MV-4-11 (cell line): Measurements from ENCODE around the gene MKNK1.

Experiments used
- DNase-seq: peaks from one replicate; lab custom pipeline; 2025; lab: John Stamatoyannopoulos, UW

MKNK1 gene

GRCh38 chr1:46539972-46540371, 64.1 kb downstream of the MKNK1 start:
- no peak for DNase-seq

- no peak for DNase-seq
Measured at GRCh38 chr1:46538147-46538546, 65.9 kb downstream of the MKNK1 start.

DNA sequence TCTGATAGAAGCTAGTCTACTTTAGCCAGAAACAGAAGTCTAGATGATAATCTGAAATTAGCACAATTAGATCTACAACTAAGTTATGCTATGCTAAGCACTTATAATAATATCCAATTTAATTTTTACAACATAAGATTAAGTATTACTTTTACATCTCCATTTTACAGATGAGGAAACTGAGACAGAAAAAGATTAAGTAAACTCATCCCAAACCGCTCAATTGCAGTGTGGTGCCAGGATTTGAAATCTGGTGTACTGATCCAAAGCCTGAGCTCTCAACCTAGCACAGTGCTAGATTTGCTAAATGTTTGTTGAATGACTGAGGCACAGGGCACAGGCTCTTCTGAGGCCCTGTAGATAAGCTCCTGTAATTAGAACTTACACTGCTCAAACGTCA, 66.4 kb downstream of the MKNK1 start:
- DNase-seq: no peak

DNA sequence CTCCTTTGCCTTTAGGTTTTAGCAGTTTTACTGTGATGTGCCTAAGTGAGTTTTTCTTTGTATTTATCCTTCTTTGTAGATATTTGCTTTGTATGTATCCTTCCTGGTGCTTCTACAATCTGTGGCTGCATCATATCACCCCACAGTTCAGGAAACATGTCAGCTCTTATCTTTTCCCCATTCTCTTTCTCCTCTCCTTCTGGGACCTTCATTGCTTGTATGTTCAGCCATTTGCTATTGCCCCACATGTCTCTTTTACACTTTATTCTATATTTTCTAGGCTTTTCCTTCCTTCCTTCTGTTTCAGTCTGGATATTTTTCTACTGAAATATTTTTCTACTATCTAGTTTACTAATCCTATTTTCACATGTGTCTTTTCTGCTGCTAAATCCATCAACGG, 67.5 kb downstream of the MKNK1 start:
- no peak for DNase-seq

DNA sequence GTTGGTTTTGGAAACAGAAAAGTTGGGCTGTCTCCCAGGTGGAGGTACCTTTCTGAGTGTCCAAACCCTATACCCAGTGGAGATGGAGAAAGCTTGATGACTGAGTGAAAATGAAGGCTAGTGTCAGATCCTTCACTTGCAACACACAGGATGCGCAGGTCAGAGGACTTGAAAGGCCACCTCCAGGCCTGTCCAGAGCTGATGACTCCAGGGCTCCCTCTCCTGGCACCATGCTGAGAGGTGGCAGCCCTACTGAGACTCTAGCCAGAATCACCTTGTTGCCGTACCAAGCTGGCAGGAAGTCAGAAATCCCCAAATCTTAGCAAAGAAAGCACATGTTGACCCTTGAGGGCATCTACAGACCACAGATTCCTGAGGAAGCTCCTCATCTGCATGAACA, 69.0 kb downstream of the MKNK1 start:
- peak; percentile 45 for DNase-seq

DNA sequence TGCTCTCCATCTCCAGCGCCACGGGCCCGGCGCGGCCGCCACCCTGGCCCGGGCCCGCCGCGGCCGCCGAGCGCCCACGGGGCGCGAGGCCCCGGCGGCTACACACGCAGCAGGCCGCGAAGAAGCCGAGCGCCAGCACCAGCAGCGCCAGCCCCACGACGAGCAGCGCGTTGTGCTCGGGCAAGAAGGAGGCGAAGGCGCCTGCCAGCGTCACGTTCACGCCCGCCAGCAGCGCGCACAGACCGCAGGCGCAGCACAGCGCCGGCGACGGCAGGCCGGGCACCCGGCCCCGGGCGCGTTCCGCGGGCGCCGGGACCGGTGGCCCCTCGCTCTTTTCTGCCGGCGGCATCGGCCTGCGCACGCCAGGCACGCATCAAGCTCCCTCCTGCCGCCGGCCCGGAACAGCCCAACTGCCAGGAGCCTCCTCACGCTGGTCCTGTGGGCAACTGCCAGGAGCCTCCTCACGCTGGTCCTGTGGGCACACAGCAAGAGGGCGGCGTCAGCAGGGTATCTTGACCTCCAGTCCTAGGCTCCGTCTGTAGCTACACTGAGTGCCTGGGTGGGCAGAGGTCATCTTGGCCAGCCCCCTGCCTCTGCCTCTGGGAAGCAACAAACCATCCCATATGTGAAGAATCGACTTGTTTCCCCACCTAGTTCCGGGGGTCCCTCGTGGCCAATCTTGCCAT, 70.7 kb downstream of the MKNK1 start:
- no peak for DNase-seq

- peak; percentile 21 for DNase-seq
Measured at GRCh38 chr1:46532498-46533178, 71.4 kb downstream of the MKNK1 start.

- DNase-seq: no peak
Measured at GRCh38 chr1:46532095-46532494, 72.0 kb downstream of the MKNK1 start.

DNA sequence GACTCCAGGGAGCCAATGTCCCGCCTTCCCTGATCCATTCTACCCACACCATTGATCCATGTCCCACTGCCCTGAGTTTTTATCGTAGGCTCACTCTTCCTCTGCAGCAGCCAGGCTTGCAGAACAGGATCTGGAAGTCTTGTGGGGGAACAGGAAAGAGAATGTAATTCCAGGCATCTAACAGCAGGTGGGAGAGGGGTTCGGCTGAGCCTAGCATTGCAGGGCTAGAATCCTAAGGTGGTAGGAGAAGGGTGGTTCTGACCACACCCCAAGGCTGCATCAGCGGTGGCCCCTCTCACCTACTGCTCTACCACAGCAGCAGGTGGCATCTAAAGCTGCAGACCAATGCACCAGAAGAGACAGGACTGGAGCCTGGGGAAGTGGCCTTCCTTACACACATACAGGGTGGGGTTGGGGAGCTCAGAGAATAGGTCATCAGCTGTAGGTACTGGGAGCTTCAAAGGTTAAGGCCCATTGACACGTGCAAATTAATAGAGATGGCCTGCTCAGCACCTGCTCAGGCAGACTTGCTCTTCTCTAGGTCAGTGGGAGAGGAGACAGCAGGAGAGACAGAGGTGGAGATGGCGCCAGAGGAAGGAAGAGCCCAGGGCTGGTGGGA, 73.2 kb downstream of the MKNK1 start:
- no peak for DNase-seq

GRCh38 chr1:46530311-46530710, 73.8 kb downstream of the MKNK1 start:
- no peak for DNase-seq

DNA sequence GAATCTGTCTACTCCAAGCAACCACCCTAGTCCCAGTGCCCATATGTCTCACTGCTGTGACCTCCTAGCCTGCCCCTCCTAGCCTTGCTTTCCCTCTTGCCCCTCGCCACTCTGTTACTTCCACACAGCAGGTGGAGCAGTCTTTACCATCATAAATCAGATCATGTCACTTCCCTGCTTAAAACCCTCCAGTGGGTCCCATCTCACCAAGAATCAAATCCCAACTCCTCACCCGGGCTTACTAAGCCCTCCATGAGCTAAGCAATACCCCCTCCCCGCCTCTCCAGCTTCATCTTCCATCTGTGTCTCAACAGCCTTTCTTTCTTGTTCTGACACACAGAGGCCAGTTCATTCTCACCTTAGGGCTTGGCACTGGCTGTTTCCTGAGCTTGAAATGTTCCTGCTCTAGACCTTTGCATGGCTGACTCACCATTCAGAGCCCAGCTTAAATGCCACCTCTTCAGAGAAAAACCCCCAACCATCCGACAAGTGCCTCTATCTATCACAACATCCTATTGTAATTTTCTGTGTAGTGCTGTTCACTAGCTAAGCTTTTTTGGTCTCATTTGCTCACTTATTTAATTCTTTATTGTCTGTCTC, 74.9 kb downstream of the MKNK1 start:
- DNase-seq: no peak

GRCh38 chr1:46528297-46528955, 75.6 kb downstream of the MKNK1 start:
- DNase-seq: peak; percentile 8

- DNase-seq: peak; percentile 76
Measured at GRCh38 chr1:46527474-46528296, 76.4 kb downstream of the MKNK1 start.

DNA sequence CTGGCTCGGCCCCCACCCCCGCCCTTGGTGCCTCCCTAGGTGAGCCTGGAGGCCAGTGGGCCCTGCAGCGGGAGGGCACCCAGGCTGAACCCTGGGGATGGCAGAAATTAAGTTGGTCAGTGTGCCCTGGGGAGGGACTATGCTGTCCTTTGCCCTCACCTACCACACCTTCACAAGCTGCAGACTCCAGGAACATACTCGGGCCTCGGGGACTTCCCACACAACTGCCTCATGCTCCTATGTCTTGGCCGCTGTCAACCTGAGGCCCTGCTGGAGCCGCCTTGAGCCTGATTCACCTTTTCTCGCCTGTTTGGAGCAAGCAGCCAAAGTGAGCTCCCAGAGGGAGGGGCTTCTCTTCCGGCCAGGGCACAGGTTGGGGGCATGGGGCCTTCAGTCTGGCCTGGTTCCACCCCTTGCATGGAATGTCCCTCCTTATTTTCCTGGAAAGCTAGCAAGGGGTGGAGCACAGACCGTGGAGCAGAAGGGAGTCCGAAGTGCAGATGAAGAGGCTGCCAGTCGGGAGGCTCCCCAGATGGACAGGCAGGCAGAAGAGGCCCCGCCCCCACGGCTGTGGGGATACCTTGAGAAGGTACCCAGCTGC, 77.3 kb downstream of the MKNK1 start:
- DNase-seq: no peak

DNA sequence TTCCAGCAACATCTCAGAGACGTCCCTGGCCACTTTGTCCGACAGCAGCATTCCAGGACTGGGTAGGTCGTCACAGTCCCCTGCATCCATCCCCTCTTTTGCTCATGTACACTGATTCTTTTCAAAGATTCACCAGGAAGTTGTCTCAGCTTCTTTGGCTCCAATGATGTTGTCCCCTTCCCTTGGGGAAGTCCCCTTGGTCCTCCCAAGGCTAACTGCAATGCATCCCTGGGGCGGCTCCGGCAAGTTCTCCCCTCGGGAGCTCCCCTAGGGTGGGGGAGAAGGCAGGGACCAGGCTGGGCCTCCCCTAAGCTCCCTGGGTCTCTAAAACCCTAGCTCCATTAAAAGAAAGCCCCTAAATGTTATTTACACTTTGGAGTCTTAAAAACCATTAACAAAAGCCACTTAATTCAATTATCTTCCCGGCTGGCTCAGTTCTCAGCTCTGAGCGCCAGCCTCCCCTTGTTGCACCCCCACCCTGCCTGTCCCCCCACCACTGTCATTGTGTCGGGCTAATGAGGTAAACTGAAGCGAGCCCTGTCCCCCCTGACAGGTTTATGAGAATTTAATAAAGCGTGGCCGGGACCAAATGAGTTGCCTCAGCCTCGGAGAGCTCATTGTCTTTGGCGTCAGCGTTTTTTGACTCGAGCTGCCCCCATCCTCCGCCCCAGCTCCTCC, 77.9 kb downstream of the MKNK1 start:
- no peak for DNase-seq

DNA sequence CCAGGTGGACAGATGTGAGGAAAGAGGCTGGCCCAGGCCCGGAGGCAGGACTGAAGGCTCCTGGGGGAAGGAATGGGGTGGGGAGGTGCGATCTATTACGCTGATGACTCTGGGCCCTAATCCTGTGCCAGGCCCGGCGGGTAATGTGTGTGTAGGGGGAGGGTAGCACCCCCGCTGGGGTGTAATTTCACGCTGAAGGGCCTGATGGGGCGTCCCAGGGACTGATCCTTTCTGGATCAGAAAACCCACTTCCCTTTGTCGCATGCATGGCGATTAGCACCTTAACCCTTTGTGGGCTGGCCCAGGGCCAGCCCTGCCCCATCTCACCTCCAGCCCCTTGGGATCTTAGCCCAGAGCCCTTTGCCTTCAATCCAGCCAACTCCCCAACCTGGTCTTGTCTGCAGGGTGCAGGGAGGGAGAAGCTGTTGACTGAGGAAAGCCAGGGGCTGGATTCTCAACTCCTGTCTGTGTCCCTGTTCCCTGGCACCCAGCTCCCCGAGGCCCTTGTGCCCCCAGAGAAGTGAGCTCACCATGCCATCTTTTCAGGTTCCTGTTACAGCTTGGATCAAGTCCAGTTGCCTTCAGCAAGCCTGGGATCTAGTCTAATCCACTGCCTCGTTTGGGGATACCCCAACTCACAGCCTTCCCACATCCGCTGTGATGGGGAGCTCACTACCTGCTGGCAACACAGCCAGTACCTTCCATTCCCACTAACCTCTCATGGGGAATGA, 78.7 kb downstream of the MKNK1 start:
- peak; percentile 24 for DNase-seq

- no peak for DNase-seq
Measured at GRCh38 chr1:46524843-46525242, 79.2 kb downstream of the MKNK1 start.

DNA sequence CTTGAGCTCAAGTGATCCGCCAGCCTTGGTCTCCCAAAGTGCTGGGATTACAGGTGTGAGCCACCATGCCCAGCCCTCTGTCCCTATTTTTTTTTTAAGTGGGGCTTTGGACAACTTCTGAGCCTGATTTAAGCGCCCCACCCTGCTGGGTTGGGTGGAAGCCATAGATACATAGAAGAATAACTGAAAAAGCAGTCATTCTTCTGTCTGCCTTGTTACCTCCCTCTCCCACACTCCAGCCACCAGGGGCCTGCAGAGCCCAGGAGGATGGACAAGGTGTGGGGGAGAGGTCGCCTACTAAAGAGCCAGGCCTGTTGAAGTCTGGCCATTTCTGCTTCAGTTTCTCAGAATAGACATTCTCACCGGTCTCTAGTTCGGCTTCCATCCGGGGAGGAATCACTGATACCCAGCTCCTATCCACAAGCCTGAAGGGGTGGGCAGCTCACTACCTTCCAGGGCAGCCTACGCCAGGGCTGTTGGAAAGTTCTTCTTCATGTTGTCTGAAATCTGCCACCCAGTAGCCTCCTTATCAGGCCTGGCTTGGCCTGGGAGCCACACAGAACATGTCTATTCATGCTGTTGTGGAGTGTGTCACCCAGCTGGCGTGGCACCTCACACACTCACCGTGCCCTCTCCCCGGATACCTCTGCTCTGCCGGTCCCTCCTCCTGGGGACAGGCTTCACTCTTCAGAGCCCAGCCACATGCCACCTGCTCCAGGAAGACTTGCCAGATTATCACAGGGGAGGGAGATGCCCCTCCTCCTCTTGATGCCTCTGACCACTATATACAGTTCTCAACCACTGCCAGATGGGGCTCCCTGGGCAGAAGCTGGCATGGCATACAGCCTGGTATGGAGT, 80.3 kb downstream of the MKNK1 start:
- no peak for DNase-seq

DNA sequence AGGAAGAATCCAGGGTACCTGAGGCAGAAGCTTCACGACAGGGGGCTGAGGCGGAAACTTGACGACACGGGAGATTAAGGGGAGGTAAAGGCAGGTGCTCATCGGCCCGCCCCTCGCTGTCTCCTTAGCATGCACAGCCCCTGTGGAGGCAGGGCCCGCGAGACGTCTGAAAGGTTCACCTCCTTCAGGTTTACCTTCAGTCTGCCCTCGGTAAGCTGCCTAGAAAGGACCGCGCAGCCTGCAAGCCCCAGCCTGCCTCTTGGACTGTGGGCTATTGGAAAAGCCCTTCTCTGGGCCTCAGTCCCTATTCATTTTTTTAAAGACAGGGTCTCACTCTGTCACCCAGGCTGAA, 81.1 kb downstream of the MKNK1 start:
- DNase-seq: no peak
